HG02973 (cell line): ENCODE results near the gene SIMC1.
"Not testable (repeated sequence)": the region's sequence is repeated elsewhere in the genome, so short reads cannot be mapped to it uniquely, and the experiment has no call there.

Source experiments
- ATAC-seq: cut with Tn5 transposase; IDR thresholded peaks from one replicate; pipeline ENCODE4 v1.9.1; 2021; ENCODE audit warnings: moderate library complexity; ENCODE audit not compliant: unreplicated experiment

Gene SIMC1

DNA sequence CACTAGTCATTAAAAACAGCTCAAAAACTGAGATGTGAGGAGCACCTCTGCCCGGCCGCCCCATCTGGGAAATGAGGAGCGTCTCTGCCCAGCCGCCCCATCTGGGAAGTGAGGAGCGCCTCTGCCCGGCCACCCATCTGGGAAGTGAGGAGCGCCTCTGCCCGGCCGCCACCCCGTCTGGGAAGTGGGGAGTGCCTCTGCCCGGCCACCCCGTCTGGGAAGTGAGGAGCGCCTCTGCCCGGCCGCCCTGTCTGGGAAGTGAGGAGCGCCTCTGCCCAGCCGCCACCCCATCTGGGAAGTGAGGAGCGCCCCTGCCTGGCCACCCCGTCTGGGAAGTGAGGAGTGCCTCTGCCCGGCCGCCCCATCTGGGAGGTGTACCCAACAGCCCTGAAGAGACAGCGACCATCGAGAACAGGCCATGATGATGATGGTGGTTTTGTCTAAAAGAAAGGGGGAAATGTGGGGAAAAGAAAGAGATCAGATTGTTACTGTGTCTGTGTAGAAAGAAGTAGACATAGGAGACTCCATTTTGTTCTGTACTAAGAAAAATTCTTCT, 23.7 kb upstream of the SIMC1 start:
- not testable (repeated sequence) for ATAC-seq

DNA sequence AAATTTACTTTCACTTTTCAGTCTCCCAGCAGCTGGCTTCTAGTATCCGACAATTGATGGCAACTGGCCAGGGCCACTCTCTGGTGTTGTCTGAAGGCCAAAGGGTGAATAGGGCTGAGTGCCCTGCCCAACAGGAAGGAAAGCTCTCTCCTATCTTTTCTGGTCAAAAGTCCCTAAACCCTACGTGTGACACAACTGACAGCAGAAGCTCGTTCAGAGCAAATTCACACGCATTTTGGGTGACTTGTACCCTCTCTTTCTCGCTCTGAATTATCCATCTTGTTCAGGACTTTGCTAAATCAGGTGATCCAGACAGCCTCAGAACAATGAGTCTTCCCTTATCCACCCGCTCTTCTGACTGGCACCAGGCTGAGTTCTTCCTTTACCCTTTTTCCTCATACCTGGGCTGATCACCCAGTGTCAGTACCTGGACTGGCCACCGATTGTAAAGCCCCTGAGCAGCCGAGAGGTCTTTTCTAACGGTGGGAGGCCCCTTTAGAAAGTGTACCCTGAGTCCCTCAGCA, 21.8 kb upstream of the SIMC1 start:
- ATAC-seq: not testable (repeated sequence)

DNA sequence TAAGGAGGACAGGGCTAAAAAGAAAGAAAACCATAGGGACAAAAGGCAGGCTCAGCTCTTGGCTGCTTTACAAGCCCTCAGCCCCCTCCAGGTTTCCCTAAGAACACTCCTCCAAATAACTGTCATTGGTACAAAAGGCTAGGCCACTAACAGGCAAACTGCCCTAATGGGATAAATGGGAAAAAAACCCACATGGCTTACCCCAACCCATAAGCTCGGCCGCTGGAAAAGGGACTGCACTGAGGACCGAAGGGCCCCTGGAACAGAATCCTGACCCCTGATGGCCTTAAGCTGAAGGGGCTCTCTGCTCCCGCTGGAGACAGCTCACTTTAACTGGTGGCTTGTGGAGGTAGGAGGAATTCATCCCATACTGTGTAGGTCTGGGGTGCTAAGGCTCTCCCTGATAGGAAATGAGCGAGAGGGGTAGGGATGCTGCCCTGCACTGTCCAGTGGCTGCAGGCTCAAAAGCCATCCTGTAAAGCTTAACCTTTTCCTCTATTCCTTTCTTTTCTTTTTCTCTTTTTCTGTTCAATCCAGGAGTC, 21.0 kb upstream of the SIMC1 start:
- ATAC-seq: not testable (repeated sequence)

DNA sequence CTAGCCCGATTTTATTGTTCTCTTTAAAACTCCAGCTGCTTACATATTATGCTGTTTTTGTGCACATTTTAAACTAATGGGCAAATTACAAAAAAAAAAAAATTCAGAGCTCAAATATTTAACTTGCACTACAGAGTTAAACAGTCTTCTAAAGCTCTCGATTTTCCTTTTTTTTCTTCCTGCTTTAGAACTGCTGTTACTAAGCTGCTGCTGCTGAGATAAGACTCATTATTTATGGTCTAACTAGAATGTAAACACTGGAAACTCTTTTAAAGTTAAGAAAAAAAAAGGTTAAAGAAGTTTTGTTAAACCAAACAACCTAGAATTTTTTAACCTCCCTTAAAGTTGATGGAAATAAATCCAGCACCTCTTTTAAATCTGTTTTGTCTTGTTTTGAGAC, 20.5 kb upstream of the SIMC1 start:
- not testable (repeated sequence) for ATAC-seq

DNA sequence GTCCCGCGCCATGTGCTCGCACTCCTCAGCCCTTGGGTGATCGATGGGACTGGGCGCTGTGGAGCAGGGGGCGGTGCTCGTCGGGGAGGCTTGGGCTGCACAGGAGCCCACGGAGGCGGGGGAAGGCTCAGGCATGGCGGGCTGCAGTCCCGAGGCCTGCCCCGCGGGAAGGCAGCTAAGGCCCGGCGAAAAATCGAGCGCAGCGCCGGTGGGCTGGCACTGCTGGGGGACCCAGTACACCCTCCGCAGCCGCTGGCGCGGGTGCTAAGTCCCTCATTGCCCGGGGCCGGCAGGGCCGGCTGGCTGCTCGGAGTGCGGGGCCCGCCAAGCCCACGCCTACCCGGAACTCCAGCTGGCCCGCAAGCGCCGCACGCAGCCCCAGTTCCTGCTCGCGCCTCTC, 16.2 kb upstream of the SIMC1 start:
- not testable (repeated sequence) for ATAC-seq

DNA sequence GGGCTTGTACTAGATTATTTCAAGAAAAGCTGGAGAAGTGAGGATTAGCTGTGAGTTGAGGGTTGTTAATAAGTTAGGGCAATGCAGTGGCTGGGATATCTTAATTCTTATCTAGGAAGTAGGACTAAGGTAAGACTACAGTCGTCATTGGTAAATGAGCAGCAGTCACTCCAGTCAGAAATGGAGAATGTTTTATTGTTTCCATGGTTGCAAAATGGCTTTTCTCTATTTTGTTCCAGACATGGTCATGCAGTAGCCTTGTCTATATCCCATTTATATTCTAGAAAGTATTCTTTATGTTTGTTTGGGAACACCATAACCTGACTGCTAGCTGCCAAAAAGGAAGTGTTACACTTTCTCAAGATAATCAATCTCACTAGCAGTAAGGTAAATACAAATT, 9.9 kb upstream of the SIMC1 start:
- not testable (repeated sequence) for ATAC-seq

DNA sequence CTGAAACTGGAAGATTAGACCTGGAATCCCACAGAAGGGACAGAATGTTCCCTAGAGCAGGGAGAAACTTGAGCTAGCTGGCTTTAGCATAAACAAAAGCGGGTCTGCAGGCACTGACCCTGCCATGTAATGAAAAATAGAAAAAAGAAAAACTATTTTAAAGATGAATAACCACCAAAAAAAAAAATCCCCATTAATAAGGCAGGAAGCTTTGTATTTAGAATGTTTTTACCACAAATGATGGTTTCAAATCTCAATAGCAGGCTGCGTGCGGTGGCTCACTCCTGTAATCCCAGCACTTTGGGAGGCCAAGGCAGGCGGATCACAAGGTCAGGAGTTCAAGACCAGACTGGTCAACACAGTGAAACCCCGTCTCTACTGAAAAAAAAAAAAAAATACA, 5.0 kb upstream of the SIMC1 start:
- ATAC-seq: not testable (repeated sequence)

DNA sequence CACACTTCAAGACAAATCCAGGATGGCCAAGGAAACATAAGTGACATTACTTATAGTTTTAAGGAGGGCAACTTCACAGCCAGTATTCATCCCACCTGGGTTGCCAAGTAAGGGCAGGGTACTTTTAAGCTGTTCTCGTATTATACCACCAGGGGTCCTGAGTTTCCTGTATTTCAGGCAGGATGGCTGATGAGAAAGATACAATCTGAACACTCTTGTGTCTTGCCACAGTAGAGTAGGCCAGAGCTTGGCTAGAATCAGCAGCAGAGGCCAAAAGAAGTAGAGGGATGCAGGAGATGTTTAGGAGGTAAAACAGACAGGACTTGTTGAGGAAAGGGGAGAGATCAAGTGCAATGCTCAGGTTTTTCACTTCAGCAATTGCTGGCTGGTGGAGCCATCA, 3.1 kb upstream of the SIMC1 start:
- ATAC-seq: not testable (repeated sequence)

DNA sequence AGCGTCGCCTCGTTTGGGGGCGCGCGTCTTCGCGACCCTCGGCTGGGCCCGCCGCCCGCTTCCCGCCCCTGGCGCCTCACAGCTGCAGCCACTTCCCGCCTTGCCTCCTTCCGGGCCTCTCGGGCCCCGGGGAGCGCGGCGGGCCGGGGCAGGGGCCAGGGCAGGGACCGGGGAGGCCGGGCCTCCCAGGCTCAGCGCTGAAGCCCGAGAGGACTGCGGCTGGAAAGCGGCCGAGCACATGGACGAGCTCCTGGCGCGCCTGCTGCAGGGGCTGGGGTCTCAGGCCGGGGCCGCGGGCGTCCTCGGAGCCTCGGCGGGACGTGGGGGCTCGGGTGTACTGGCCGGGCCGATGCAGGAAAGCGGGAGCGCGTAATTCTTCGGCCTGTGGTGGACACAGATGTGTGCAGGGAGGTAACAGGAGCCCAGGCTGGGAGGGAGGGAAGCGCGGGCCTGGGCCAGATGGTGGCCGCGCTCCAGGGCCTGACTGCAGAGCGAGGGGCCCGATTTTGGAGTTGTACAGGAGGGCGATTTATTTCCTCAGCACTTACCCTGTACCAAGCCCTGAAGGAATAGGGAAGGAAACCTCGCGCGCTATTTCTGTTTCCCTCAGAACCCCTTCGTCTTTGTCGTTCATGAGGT, 540 bp downstream of the SIMC1 start:
- ATAC-seq: peak; percentile 26

DNA sequence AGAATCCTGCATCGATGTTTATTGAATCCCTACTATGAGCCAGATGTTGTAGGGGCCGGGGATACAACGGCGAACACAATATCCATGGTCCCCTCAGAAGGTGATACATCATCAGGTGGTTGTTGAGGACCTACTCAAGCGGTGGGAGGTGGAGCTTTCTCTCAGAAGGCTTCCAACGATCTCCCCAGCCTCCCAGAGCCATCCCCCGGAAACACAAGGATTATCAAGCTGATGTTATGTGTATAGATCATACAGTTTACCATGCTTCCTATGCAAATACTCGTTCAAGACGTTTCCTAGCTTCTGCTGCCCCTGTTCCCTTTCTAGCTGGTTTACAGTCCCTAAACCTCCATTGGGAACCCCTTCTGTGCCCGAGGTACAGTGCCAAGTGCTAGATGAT, 1.1 kb downstream of the SIMC1 start:
- ATAC-seq: not testable (repeated sequence)

DNA sequence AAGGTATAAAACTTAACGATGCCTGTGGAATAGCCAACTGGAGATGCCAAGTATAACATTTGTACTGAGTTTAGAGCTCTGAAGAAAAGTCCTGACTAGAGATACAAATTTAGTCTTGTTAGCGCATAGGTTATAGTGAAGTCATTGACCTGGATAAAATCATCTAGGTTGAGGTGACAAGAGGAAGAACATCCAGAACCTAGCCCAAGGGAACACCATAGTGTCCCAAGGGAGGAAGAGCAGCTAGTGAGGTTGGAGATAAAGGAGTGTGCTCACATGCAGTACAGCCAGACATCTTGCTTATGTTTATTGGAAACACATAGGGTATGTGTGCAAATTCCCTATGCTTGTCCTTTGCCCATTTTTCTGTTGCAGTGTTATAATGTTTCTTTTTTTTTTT, 6.1 kb downstream of the SIMC1 start:
- ATAC-seq: not testable (repeated sequence)

DNA sequence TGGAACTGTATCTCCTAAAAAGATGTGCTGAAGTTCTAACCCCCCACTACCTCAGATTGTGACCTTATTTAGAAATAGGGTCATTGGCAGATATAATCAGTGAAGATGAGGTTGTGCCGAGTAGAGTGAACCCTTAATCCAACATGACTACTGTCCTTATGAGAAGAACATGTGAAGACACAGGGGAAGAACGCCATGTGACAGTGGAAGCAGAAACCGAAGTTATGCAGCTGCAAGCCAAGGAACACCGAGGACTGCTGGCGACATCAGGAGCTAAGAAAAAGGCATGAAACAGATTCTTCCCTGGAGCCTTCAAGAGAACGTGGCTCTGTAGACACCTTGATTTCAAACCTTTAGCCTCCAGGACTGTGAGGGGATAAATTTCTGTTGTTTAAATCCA, 6.8 kb downstream of the SIMC1 start:
- not testable (repeated sequence) for ATAC-seq

DNA sequence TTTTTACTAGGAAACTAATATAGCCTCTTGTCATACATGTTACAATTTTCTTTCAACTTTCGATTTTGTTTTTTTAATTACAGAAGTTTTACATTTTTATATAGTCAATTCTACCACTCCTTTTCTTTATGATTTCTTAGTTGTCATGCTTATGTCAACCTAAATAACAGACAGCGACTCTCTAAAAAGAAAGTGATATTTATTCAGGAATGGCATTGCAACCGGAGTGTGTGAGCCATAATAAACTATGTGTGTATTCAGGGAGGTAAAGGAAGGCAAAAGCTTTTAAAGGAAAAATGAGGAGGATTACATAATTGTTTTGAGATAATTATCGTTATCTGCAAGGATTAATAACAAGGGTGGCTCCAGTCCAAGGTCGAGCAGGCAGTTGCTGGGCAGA, 7.3 kb downstream of the SIMC1 start:
- ATAC-seq: not testable (repeated sequence)

DNA sequence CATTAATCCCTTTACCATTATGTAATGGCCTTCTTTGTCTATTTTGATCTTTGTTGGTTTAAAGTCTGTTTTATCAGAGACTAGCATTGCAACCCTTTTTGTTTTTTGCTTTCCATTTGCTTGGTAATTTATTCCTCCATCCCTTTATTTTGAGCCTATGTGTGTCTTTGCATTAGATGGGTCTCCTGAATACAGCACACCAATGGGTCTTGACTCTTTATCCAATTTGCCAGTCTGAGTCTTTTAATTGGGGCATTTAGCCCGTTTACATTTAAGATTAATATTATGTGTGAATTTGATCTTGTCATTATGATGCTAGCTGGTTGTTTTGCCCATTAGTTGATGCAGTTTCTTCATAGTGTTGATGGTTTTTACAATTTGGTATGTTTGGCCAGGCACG, 12.5 kb downstream of the SIMC1 start:
- not testable (repeated sequence) for ATAC-seq

DNA sequence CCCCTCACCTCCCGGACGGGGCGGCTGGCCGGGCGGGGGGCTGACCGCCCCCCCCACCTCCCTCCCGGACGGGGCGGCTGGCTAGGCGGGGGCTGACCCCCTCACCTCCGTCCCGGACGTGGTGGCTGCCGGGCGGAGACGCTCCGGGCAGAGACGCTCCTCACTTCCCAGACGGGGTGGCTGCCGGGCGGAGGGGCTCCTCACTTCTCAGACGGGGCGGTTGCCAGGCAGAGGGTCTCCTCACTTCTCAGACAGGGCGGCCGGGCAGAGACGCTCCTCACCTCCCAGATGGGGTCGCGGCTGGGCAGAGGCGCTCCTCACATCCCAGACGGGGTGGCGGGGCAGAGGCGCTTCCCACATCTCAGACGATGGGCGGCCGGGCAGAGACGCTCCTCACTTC, 13.9 kb downstream of the SIMC1 start:
- ATAC-seq: not testable (repeated sequence)

DNA sequence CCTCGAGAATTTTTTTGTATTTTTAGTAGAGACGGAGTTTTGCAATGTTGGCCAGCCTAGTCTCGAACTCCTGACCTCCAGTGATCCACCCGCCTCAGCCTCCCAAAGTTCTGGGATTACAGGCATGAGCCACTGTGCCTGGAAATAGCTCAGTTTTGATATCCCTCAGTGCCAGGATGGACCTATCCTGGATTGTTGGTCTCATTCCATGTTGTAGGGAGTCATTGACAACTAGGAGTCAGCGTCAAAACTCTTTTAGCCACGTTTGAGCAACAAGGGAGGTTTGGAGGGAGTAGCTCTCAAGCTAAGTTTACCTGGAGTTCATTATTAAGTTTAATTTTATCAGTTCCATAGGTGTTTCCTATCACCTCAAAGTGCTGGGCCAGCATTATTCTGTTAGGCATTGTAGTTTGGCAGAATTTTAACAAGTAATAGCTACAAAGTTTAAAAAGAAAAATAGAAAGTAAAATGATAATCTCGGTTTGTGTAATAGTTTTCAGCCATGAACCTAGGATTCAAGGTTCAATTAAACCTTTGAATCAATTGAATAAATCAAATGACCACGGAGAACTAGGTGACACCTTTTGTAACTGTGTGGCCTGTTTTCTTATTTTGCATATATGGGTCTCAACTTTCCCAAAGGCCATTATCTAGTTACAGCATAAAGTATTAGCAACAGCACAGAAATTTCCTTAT, 15.3 kb downstream of the SIMC1 start:
- not testable (repeated sequence) for ATAC-seq

DNA sequence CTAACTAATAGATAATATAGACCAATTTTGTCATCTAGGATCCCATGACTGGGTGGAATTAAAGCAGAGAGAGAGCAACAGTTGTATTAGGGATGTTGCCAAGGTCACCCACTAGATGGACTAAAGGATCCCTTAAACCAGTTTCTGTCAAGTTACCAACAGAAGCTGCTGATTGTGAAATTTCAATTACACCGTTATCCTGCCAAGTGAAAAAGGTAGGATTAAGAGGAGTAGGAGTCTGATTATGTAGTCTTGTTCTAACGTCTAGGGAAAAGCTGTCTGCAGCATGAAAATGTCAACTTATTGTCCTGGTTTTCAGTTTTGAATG, 15.8 kb downstream of the SIMC1 start:
- not testable (repeated sequence) for ATAC-seq

DNA sequence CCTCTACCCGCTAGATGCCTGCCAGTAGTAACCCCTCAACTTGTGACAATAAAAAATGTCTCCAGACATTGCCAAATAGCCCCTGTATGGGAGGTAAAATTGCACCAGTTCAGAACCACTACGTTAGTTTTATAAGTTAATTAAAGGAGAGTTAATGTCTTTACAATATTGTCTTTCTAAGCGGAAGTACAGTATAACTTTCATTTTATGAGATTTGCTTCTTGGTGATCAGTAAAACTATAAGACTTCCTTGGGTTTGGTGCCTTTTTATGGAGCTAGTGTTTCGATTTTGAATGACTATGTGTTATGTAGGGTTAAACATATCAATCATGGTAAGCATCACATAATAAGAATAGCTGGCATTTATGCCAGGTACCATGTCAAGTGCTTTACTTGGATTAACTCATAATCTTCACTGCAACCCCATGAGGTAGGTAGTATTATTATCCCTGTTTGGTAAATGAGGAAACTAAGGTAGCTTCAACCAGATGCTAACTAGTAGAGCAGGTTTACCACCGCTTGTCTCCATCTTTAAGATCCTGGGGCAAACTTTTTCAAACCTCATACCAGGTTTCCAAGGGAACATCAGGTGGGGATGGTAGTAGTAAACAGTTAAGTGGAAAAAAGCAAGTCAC, 19.8 kb downstream of the SIMC1 start:
- not testable (repeated sequence) for ATAC-seq

DNA sequence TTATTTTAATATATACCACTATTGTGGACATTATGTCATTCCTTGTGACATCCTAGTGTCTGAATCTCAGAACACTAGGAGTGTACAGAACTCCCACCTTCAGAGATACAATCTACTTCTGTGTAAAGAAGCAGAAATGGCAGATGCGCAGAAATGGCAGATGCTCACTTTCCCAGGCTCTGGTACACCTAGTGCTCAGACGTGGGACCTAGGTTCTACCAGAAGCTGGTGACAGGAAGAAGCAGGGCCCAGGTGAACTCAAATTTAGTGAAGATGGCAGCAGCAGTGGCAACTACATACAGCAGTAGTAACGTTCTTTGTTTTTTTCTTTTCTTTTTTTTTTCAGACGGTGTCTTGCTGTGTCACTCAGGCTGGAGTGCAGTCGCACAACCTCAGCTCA, 22.5 kb downstream of the SIMC1 start:
- not testable (repeated sequence) for ATAC-seq

DNA sequence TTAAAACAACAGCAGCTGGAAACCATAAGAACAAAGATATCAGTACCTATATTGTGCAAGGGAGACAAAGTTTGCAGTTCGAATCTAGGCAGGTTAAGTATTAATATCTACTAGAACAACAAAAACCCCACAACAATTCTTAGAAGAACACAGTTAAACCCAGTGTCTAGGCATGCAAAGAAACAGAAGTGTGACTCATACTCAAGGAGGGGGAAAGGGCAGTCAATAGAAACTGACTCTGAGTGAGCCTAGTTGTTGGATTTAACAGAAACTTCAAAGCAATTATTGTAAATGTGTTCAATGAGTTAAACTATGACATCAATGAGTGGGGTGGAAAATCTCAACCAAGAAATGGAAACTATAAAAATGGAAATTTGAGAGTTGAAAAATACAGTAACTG, 28.2 kb downstream of the SIMC1 start:
- not testable (repeated sequence) for ATAC-seq

DNA sequence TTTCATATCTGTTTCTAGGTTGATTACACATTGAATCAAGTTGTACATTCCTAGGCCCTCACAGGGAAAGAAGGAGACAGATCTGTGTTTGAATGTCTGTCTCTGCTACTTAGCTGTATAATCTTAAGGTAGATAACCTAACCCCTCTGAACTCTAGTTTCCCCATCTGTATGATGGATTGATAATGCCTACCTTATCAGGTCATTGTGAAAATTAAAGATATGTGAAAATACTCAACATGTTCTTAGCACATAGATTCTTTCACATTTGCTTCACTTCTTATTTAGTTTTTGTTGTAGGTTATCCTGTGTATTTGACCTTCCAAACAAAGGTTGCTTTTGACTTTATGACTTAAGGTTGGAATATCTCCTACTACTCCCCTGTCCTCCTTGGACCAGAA, 50.8 kb downstream of the SIMC1 start:
- not testable (repeated sequence) for ATAC-seq
